ENCODE data around the gene WBP2NL.
A peak's percentile ranks its signal among the peaks of the same experiment; 100 is the strongest.

DNA sequence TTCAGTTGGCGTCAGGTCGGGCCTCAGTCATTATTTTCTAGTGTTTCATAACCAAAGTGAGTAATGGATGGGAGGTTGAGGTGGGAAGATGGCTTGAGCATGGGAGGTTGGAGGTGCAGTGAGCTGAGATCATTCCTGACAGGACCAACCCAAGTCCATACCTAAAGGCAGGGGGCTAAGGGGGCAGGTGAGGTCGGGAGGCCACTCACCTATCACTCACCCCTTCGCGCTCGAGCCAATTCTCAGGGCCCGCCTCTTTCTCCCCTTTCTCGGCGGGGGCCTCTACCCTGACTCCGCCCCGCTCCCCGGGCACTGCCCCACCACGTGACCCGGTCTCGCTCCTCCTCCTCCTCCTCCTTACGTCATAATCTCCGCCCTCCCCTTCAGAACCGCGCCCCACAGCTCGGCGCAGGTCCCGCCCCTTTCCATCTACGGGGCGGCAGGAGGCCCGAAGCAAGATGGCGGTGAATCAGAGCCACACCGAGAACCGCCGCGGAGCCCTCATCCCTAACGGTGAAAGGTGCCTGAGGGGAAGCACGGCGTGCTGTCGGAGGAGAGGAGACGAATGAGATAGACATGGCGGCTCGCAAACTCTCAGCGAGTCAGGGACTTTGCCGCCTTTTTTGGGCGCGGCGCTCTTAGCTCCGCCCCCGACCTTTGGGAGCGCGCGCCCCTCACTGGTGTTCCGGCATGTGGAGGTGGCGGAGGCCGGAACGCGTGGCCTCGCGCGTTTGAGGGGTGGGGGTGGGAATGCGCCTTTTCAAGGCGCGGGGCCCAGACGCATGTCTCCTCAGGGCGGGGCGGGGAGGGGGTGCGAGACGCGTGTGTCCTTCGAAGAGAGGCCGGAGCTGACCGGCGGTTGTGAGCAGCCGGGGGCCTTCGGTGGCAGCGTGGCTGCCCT, at the start of gene WBP2NL:
- TF ChIP-seq FOSL1 (IDR thresholded peaks at IDR 0.05; ENCODE audit: insufficient read depth, low read depth, low read length) (no peak), CTCF (IDR thresholded peaks at IDR 0.05; ENCODE audit: control extremely low read depth in 1 of 3, insufficient read depth in 1 of 3, low read depth in 1 of 3, low read length in 3 of 3) (no peak), POLR2A (IDR thresholded peaks at IDR 0.05; ENCODE audit: control extremely low read depth in 1 of 2, low read depth in 2 of 2, low read length in 2 of 2) (no peak)
- TF ChIP-seq, protein P1, sequence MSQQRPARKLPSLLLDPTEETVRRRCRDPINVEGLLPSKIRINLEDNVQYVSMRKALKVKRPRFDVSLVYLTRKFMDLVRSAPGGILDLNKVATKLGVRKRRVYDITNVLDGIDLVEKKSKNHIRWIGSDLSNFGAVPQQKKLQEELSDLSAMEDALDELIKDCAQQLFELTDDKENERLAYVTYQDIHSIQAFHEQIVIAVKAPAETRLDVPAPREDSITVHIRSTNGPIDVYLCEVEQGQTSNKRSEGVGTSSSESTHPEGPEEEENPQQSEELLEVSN (IDR thresholded peaks at IDR 0.05), result peak; percentile 87

Data from H1 (cell line).